WI38 (cell line): ENCODE data around the gene EIF3K.

ENCODE experiments used
- H3K4me3 ChIP-seq: 2 replicates; pipeline ENCODE4 v1.5.1; 2011; ENCODE audit warnings: low read depth, mild to moderate bottlenecking, control low read depth, low read length
- TF ChIP-seq, protein P1 (sequence below): IDR thresholded peaks from 2 replicates; pipeline ENCODE4 v1.5.1; 2012; ENCODE audit warnings: low read depth, mild to moderate bottlenecking, control low read depth, low read length

The EIF3K gene

DNA sequence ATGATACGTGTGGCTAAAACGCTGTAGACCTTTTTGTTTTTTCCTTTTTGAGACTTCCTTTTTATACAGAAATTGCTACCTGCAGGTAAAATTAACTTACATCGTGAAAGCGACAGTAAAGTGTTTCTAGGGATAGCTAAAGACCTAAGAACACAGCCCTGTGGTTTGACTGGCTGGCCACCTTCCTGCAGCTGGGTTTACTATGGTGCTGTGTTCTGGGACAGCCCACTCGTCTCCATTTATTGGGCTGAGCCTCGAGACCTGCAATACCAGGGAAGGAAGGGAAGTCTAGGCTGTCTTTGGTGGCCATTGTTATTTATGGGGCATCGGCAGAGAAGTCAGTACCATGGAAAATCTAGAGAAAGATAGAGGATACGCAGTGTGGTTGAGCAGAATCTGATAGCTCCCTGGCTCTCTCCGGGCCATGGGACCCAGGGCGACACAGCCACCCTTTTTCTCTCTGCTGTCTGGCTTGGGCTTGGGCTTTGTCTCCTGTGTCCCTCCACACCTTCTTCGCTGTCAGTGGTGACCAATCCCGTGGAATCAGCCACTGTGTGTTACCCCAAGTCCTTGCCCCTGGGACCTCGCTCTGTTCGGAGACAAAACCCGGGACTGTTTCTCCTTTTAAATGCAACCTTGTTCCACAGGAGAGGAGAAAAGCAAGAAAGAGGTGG, 59.4 kb downstream of the EIF3K start:
- TF ChIP-seq, protein P1, sequence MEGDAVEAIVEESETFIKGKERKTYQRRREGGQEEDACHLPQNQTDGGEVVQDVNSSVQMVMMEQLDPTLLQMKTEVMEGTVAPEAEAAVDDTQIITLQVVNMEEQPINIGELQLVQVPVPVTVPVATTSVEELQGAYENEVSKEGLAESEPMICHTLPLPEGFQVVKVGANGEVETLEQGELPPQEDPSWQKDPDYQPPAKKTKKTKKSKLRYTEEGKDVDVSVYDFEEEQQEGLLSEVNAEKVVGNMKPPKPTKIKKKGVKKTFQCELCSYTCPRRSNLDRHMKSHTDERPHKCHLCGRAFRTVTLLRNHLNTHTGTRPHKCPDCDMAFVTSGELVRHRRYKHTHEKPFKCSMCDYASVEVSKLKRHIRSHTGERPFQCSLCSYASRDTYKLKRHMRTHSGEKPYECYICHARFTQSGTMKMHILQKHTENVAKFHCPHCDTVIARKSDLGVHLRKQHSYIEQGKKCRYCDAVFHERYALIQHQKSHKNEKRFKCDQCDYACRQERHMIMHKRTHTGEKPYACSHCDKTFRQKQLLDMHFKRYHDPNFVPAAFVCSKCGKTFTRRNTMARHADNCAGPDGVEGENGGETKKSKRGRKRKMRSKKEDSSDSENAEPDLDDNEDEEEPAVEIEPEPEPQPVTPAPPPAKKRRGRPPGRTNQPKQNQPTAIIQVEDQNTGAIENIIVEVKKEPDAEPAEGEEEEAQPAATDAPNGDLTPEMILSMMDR, result no peak
- no peak overlapping the region for H3K4me3 ChIP-seq

DNA sequence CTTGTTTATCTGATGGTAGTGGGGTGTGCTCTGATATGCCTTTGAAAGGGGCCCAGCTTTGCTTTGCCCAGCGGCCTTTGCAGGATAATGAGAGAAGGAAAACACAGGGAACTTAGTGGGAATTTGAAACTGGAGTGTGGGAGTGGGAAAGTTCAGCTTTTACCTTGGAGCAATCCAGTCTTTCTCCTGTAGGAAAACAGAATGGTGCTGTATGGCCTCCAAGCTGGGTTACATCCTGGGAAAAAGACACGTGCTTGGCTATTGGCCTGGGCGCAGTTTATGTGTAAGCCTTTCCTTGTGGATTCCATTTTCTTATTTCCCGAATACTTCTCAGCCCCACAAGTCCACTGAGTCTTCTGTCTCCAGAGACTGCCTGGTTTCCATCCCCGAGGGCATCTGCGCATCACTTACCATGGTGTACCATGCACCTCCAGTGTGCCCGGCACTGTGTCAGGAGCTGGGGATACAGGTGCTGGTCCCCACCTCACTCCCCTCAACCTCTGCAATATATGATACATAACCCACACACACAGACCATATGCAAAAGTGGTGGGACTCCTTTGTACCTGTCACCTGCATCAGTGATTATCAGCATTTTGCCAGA, 60.0 kb downstream of the EIF3K start:
- no peak overlapping the region for H3K4me3 ChIP-seq
- TF ChIP-seq, protein P1, result no peak

DNA sequence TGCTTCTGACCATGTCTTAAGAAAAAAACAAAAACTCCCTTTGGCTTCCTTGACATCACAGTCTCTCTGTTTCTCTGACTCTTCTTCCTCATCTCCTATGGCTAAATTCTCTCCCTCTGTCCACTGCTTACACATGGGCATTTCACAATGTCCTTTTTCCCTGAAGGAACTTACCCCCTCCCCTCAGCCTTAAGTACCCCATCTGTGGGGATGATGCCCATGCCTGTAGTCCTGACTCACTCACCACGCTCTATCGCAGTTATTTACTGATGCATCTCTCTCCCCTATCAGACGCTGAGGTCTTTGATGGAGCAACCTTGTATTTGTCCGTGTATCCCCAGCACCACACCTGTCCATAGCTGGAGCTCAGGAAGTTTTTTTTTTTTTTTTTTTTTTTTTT, 60.9 kb downstream of the EIF3K start:
- no peak overlapping the region for H3K4me3 ChIP-seq
- TF ChIP-seq, protein P1, result no peak

DNA sequence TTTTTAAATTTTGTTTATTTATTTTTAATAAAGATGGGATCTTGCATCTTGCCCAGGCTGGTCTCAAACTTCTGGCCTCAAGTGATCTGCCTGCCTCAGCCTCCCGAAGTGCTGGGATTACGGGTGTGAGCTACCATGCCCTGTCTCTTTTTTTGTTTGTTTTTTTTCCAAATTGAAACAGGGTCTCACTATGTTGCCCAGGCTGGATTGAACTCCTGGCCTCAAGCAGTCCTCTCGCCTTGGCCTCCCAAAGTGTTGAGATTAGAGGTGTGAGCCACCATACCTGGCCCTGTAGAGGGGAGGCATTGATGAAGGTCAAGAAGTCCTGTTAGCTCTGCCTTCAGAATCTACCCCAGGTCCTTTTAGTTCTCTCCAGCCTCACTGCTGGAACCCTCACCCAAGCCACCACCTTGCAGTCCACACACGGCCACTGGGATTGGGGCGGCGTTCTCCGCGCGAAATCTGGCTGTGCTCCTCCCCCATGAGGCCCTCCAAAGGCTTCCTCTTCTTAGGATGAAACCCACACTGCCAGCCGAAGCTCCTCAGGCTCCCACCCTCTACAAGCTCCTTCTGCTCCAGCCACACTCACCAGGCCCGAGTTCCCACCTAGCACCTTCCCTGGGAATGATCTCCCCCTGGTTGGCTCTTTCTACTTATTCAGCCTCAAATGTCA, 63.3 kb downstream of the EIF3K start:
- no peak overlapping the region for H3K4me3 ChIP-seq
- TF ChIP-seq, protein P1, result no peak

DNA sequence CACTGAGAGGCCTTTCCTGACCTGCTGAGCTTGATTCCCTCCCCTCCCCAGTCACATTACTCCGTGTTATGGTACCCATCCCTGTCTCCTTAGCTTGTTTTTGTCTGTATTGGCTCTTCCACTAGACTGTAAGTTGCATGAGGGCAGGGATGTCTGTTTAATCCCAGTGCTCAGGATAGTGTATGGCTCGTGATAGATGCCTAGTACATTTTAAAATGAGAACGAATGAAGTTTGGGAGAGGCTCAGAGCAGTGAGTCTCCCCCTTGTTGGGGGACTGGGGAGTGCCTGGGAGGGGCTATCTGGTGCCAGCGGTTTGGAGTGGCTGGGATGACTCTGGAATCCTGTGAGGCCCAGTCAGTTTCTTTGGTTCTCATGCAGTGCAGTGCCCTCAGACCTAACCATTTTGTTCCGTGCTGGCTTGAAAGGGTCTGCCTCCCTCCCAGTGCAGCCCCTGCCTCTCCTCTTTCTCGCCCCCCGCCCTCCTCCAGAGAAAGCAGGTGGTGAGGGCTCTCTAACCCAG, 63.9 kb downstream of the EIF3K start:
- H3K4me3 ChIP-seq, result no peak overlapping the region
- TF ChIP-seq, protein P1, result no peak

DNA sequence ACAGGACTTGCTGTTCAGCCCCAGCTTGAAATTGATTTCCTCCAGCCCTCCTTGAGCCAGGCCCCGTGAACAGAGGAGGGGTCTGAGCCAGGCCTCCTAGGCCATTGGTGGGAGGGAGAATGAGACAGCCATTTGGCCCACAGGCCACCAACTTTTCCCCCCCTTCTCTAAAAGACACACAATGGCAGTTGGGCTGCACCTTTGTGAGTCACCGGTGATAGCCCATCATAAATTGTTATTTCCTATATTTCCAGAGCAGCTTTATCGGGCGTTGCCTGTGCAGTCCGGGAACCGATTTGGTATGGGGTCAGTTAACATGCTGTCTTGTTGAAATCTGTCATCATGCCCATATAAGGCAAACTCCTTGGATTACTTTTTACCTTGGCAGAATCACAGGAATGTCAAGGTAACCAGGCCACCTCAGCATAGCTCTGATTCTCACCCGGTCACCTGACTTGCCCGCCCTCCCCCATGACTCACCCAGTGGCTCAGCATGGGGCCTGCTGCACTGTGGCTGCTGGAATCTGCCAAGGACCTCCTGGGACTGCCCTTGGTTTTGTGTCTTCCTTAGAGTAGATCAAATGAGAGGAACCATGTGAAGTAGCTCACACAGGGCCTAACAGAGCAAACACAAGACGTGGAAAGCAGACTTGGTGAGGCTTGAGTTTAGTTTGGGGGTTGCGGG, 64.5 kb downstream of the EIF3K start:
- H3K4me3 ChIP-seq, result no peak overlapping the region
- TF ChIP-seq, protein P1, result no peak
